GM12878 (cell line): Measurements from ENCODE around the gene WWOX. TPM values are rescaled to one million over a fixed set of nuclear protein-coding genes. Genes with fewer than 3 reads are reported as not detected.

ENCODE experiments used
- ATAC-seq: fragments of 200-7000 bp; cut with Tn5 transposase; 3 replicates; pipeline ENCODE4 v1.9.1; 2020; ENCODE audit warnings: mild to moderate bottlenecking, moderate library complexity
- BruUV-seq: library from RNA; stranded (reverse); fragments of 400-500 nt; replicated peaks from 2 replicates; lab custom pipeline; 2021; lab: Mats Ljungman, UMichigan
- CTCF ChIA-PET: fragments of 300-600 bp; sonication (Branson Sonifier 250); formaldehyde crosslinking; extraction: SDS; loops from one replicate; lab custom pipeline; 2021; ENCODE audit warnings: inconsistent platforms; lab: Yijun Ruan, JAX
- POLR2A ChIA-PET: fragments of 350-600 bp; formaldehyde crosslinking; extraction: SDS; loops from one replicate; lab custom pipeline; 2021; ENCODE audit warnings: inconsistent platforms; lab: Charles Lee
- RAD21 ChIA-PET: fragments of 300-600 bp; sonication (Branson Sonifier 250); formaldehyde crosslinking; loops from one replicate; lab custom pipeline; 2023; ENCODE audit warnings: antibody characterized with exemption; ENCODE audit not compliant: unreplicated experiment; lab: Charles Lee
- SMC1A ChIA-PET: fragments of 300-600 bp; sonication (Branson Sonifier 250); formaldehyde crosslinking; loops from one replicate; lab custom pipeline; 2023; ENCODE audit not compliant: unreplicated experiment, uncharacterized antibody; lab: Charles Lee
- DNase-seq: peaks from one replicate; pipeline ENCODE4 v3.0.0-alpha.2; 2011; ENCODE audit warnings: low read depth, low spot score
- FAIRE-seq: peaks from 3 replicates; lab custom pipeline; 2011; peaks lifted over from hg19 to GRCh38; lab: Jason Lieb, UNC
- H2AFZ ChIP-seq: 2 replicates; pipeline ENCODE4 v1.6.0; 2011; ENCODE audit warnings: low read depth, low read length, control low read depth; ENCODE audit not compliant: control insufficient read depth
- H3K27ac ChIP-seq: 2 replicates; pipeline ENCODE4 v1.5.1; 2011; ENCODE audit warnings: control low read depth; ENCODE audit not compliant: control insufficient read depth, insufficient read depth
- H3K27me3 ChIP-seq, 2 experiments: replicated peaks in 1 of 2; 2 replicates each; pipeline versions ENCODE4 v1.6.0 to v1.6.1; 2011; ENCODE audit warnings: low read length in 1 of 2; ENCODE audit not compliant: control insufficient read depth in 2 of 2, insufficient read depth in 2 of 2
- H3K36me3 ChIP-seq, 2 experiments: 2 replicates each; pipeline ENCODE4 v1.5.1; 2011; ENCODE audit warnings: low read length in 1 of 2; ENCODE audit not compliant: control insufficient read depth in 2 of 2, insufficient read depth in 2 of 2
- H3K4me1 ChIP-seq: 2 replicates; pipeline ENCODE4 v1.6.1; 2011; ENCODE audit warnings: mild to moderate bottlenecking, low read length, moderate library complexity, mixed read lengths; ENCODE audit not compliant: control insufficient read depth, insufficient read depth
- H3K4me2 ChIP-seq: 2 replicates; pipeline ENCODE4 v1.6.0; 2011; ENCODE audit warnings: control low read depth; ENCODE audit not compliant: control insufficient read depth, insufficient read depth
- H3K4me3 ChIP-seq: fragments of 200-600 bp; sonication (generic); 2 replicates; pipeline ENCODE4 v1.5.1; 2016
- H3K79me2 ChIP-seq: 2 replicates; pipeline ENCODE4 v1.6.0; 2011; ENCODE audit warnings: low read length; ENCODE audit not compliant: control insufficient read depth, insufficient read depth
- H3K9ac ChIP-seq: 2 replicates; pipeline ENCODE4 v1.8.0; 2011; ENCODE audit warnings: low read length, control low read depth, mixed read lengths; ENCODE audit not compliant: control insufficient read depth, insufficient read depth
- H3K9me3 ChIP-seq: replicated peaks from 3 replicates; pipeline ENCODE4 v1.5.1; 2011; ENCODE audit warnings: mild to moderate bottlenecking, low read length; ENCODE audit not compliant: control insufficient read depth, insufficient read depth
- H4K20me1 ChIP-seq: 2 replicates; pipeline ENCODE4 v1.6.0; 2011; ENCODE audit not compliant: control insufficient read depth, insufficient read depth
- BCL3 ChIP-seq: IDR thresholded peaks from 2 replicates; pipeline ENCODE4 v1.6.1; 2011; ENCODE audit warnings: borderline replicate concordance, low read depth, mild to moderate bottlenecking, moderate library complexity, low read length; ENCODE audit not compliant: insufficient read depth, poor library complexity, severe bottlenecking
- CREM ChIP-seq: IDR thresholded peaks from 2 replicates; pipeline ENCODE4 v1.6.1; 2014; ENCODE audit warnings: antibody characterized with exemption, low read depth
- ESRRA ChIP-seq: IDR thresholded peaks from 2 replicates; pipeline ENCODE4 v1.6.1; 2012; ENCODE audit warnings: mild to moderate bottlenecking, low read length, improper control_type of control experiment
- FOXK2 ChIP-seq: fragments of 450-650 bp; IDR thresholded peaks from 2 replicates; pipeline ENCODE4 v1.6.1; 2017; ENCODE audit warnings: mild to moderate bottlenecking, moderate library complexity
- IRF5 ChIP-seq: fragments of 450-650 bp; IDR thresholded peaks from 2 replicates; pipeline ENCODE4 v1.6.1; 2017; ENCODE audit warnings: borderline replicate concordance
- NBN ChIP-seq: fragments of 450-650 bp; IDR thresholded peaks from 2 replicates; pipeline ENCODE4 v1.6.1; 2016
- NFXL1 ChIP-seq: fragments of 450-650 bp; IDR thresholded peaks from 2 replicates; pipeline ENCODE4 v1.6.1; 2017; ENCODE audit warnings: antibody characterized with exemption, mild to moderate bottlenecking, borderline replicate concordance
- NR2C1 ChIP-seq: fragments of 450-650 bp; IDR thresholded peaks from 2 replicates; pipeline ENCODE4 v1.6.1; 2017; ENCODE audit warnings: antibody characterized with exemption, mild to moderate bottlenecking, moderate library complexity
- PAX8 ChIP-seq: fragments of 450-650 bp; IDR thresholded peaks from 2 replicates; pipeline ENCODE4 v1.6.1; 2017; ENCODE audit warnings: mild to moderate bottlenecking, moderate library complexity
- RFX5 ChIP-seq: IDR thresholded peaks from 2 replicates; pipeline ENCODE4 v1.6.1; 2011; ENCODE audit warnings: low read depth, low read length, improper control_type of control experiment
- USF2 ChIP-seq: IDR thresholded peaks from 2 replicates; pipeline ENCODE4 v1.6.1; 2011; ENCODE audit warnings: low read depth, low read length, improper control_type of control experiment, borderline replicate concordance
- ZNF24 ChIP-seq: fragments of 450-650 bp; IDR thresholded peaks from 2 replicates; pipeline ENCODE4 v1.6.1; 2017; ENCODE audit warnings: antibody characterized with exemption, mild to moderate bottlenecking
- ZNF384 ChIP-seq: IDR thresholded peaks from 2 replicates; pipeline ENCODE4 v1.6.1; 2012; ENCODE audit warnings: low read depth, mild to moderate bottlenecking, low read length, improper control_type of control experiment, borderline replicate concordance
- WGBS: methylation state at CpG from one replicate; pipeline ENCODE4 v1.1.6; 2016; ENCODE audit warnings: low lambda C conversion rate; ENCODE audit not compliant: insufficient replicate concordance, insufficient coverage; ENCODE audit errors: missing lambda C conversion rate; 5-methylcytosine and 5-hydroxymethylcytosine counted together
- in situ Hi-C: fragments of 300-500 bp; cut with MboI; formaldehyde crosslinking; loops from 9 replicates; pipeline ENCODE4 v1.14.3; 2018; ENCODE audit warnings: mixed read lengths
- intact Hi-C: fragments of 100-400 bp; cut with micrococcal nuclease; formaldehyde crosslinking; loops from one replicate; pipeline ENCODE4 v1.14.2; 2022; ENCODE audit not compliant: unreplicated experiment
- polyA plus RNA-seq, 11 experiments: library from polyadenylated mRNA; depleted of rRNA in 4 of 11; unstranded in 6 of 11; stranded (reverse) in 5 of 11; fragments of >200 nt; fragmentation: Nextera tagmentation in 4 of 11; fragmentation: Illumina TruSeq in 1 of 11; extraction: Ambion mirVana in 4 of 11; extraction: Trizol in 1 of 11; gene quantifications; 1 replicate in 1 of 11; 2 replicates in 10 of 11; pipeline versions ENCODE4 v1.2.1 to v1.2.3, GENCODE V29; 2011 to 2016; ENCODE audit warnings: inconsistent platforms in 2 of 11, missing spikeins in 2 of 11, low read depth in 1 of 11
- total RNA-seq, 4 experiments: library from RNA; depleted of rRNA in 3 of 4; stranded (reverse); fragments of >200 nt in 3 of 4; fragmentation: Illumina TruSeq in 1 of 4; extraction: Trizol in 1 of 4; gene quantifications; 2 replicates each; pipeline versions ENCODE4 v1.2.1 to v1.2.3, GENCODE V29; 2013 to 2021
- TF ChIP-seq, protein P1 (sequence below): fragments of 450-650 bp; IDR thresholded peaks from 2 replicates; pipeline ENCODE4 v1.6.1; 2017; ENCODE audit warnings: low read depth, mild to moderate bottlenecking, moderate library complexity

WWOX gene
- total and polyA plus RNA-seq, 10 of the 15 experiments (the other 5 are each of a cell fraction or from before 2014, with no cell fraction given) = 2.8 to 24.4 (median 17.8) TPM

DNA sequence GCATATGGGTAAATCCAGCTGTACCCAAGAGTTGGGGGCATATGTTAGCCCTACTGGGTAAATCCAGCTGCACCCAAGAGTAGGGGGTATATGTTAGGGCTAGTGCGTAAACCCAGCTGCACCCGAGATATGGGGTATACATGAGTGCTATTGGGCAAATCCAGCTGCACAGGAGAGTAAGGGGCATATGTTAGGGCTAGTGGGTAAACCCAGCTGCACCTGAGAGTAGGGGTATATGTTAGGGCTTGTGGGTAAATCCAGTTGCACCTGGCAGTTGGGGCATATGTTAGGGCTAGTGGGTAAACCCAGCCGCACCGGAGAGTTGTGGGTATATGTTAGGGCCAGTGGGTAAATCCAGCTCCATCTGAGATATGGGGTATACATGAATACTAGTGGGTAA is 80.9 kb downstream of the WWOX start:
- no peak for ATAC-seq
- no peak overlapping the region for H2AFZ ChIP-seq
- no peak for TF ChIP-seq NFXL1
- no peak for TF ChIP-seq FOXK2
- no peak for TF ChIP-seq NR2C1
- no peak for TF ChIP-seq ZNF384
- TF ChIP-seq ESRRA = no peak
- no peak for TF ChIP-seq IRF5
- no peak for TF ChIP-seq PAX8
- TF ChIP-seq ZNF24 = no peak
- no peak for TF ChIP-seq USF2
- no peak for TF ChIP-seq NBN
- TF ChIP-seq RFX5 = no peak
- TF ChIP-seq, protein P1, sequence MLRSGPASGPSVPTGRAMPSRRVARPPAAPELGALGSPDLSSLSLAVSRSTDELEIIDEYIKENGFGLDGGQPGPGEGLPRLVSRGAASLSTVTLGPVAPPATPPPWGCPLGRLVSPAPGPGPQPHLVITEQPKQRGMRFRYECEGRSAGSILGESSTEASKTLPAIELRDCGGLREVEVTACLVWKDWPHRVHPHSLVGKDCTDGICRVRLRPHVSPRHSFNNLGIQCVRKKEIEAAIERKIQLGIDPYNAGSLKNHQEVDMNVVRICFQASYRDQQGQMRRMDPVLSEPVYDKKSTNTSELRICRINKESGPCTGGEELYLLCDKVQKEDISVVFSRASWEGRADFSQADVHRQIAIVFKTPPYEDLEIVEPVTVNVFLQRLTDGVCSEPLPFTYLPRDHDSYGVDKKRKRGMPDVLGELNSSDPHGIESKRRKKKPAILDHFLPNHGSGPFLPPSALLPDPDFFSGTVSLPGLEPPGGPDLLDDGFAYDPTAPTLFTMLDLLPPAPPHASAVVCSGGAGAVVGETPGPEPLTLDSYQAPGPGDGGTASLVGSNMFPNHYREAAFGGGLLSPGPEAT = no peak
- no peak for TF ChIP-seq CREM
- TF ChIP-seq BCL3 = no peak
- H3K4me3 ChIP-seq = no peak overlapping the region
- H3K4me2 ChIP-seq = no peak overlapping the region
- H4K20me1 ChIP-seq = no peaks in the 10 kb centered on the region
- RAD21 ChIA-PET = interaction anchor here (0.5 kb wide), 1 partner anchor 75 kb away, joined by 3 read pairs; no protein-coding TSS in a partner anchor
- no peaks in the 10 kb centered on the region for H3K36me3 ChIP-seq
- SMC1A ChIA-PET = no interaction called here
- DNase-seq = no peak
- WGBS = 90% methylated on average over 4 of the region's 4 CpGs
- H3K27ac ChIP-seq = no peak overlapping the region
- in situ Hi-C loops = no loop called here
- no peak for FAIRE-seq
- H3K27me3 ChIP-seq = no peaks in the 10 kb centered on the region
- H3K9me3 ChIP-seq = no peaks in the 10 kb centered on the region
- H3K79me2 ChIP-seq = no peaks in the 10 kb centered on the region
- CTCF ChIA-PET = interaction anchor here (0.7 kb wide), 1 partner anchor 13 kb away, joined by 3 read pairs; no protein-coding TSS in a partner anchor
- no TSS peak for BruUV-seq
- H3K4me1 ChIP-seq = no peaks in the 10 kb centered on the region
- intact Hi-C loops = no loop called here
- H3K9ac ChIP-seq = no peak overlapping the region
- POLR2A ChIA-PET = no interaction called here
